K562 (cell line): ENCODE data around the gene LTBP2. TPM values are rescaled to one million over a fixed set of nuclear protein-coding genes. Genes with fewer than 3 reads are reported as not detected.

Experiments used
- ATAC-seq: fragments of 200-7000 bp; cut with Tn5 transposase; 3 replicates; pipeline ENCODE4 v1.9.1; 2020; ENCODE audit warnings: moderate library complexity
- BruUV-seq: library from RNA; stranded (reverse); fragments of 400-500 nt; replicated peaks from 2 replicates; lab custom pipeline; 2021; lab: Mats Ljungman, UMichigan
- CTCF ChIA-PET: fragments of 300-600 bp; formaldehyde crosslinking; extraction: SDS; loops from one replicate; lab custom pipeline; 2021; ENCODE audit warnings: low intra/inter-chr PET ratio; lab: Yijun Ruan, JAX
- POLR2A ChIA-PET: fragments of 300-600, 350-650 bp; sonication (Branson Sonifier 250); formaldehyde crosslinking; extraction: SDS; loops from one replicate; lab custom pipeline; 2021; ENCODE audit warnings: antibody characterized with exemption, inconsistent platforms; lab: Yijun Ruan, JAX
- DNase-seq, 4 experiments: peaks; one replicate each; pipeline versions ENCODE4 v3.0.0 to v3.0.0-alpha.2; 2011 to 2018; ENCODE audit warnings: low spot score in 3 of 4, mixed read lengths in 3 of 4; ENCODE audit errors: extremely low read depth in 1 of 4
- FAIRE-seq: peaks from 2 replicates; lab custom pipeline; 2011; peaks lifted over from hg19 to GRCh38; lab: Jason Lieb, UNC
- H2AFZ ChIP-seq: 2 replicates; pipeline ENCODE4 v1.6.0; 2011; ENCODE audit warnings: low read depth, low read length, control low read depth, inconsistent platforms
- H3K27ac ChIP-seq: fragments of 200-600 bp; 3 replicates; pipeline ENCODE4 v1.8.0; 2011; ENCODE audit warnings: low read depth, mild to moderate bottlenecking, control low read depth, inconsistent platforms, low read length, moderate library complexity, mixed read lengths; ENCODE audit errors: extremely low read depth
- H3K27me3 ChIP-seq, 2 experiments: fragments of 300-600 bp in 1 of 2; 2 replicates in 1 of 2; 3 replicates in 1 of 2; pipeline versions ENCODE4 v1.6.0 to v1.8.0; 2011; ENCODE audit warnings: inconsistent platforms in 2 of 2, low read length in 2 of 2, mild to moderate bottlenecking in 1 of 2, mixed read lengths in 1 of 2, moderate library complexity in 1 of 2; ENCODE audit not compliant: control insufficient read depth in 2 of 2, insufficient read depth in 2 of 2
- H3K36me3 ChIP-seq: fragments of 300-600 bp; 3 replicates; pipeline ENCODE4 v1.8.0; 2011; ENCODE audit warnings: mild to moderate bottlenecking, low read length, inconsistent platforms; ENCODE audit not compliant: control insufficient read depth, insufficient read depth
- H3K4me1 ChIP-seq, 2 experiments: fragments of 200-600 bp in 1 of 2; replicated peaks in 1 of 2; 2 replicates in 1 of 2; 3 replicates in 1 of 2; pipeline versions ENCODE4 v1.5.1 to v1.8.0; 2011; ENCODE audit warnings: inconsistent platforms in 2 of 2, low read length in 2 of 2, mild to moderate bottlenecking in 1 of 2, mixed read lengths in 1 of 2, moderate library complexity in 1 of 2; ENCODE audit not compliant: control insufficient read depth in 2 of 2, insufficient read depth in 2 of 2
- H3K4me2 ChIP-seq: 2 replicates; pipeline ENCODE4 v1.6.1; 2011; ENCODE audit warnings: low read length, control low read depth, inconsistent platforms, mixed read lengths; ENCODE audit not compliant: insufficient read depth
- H3K4me3 ChIP-seq: fragments of 200-600 bp; sonication (generic), shearing (Covaris generic); 2 replicates; pipeline ENCODE4 v1.5.1; 2016; ENCODE audit warnings: control low read depth, inconsistent platforms
- H3K79me2 ChIP-seq: fragments of 200-600 bp; 3 replicates; pipeline ENCODE4 v1.8.0; 2011; ENCODE audit warnings: low read length, inconsistent platforms; ENCODE audit not compliant: control insufficient read depth, insufficient read depth
- H3K9ac ChIP-seq, 2 experiments: 2 replicates each; pipeline versions ENCODE4 v1.6.0 to v1.6.1; 2011; ENCODE audit warnings: low read depth in 2 of 2, low read length in 2 of 2, control low read depth in 1 of 2, inconsistent platforms in 1 of 2, mild to moderate bottlenecking in 1 of 2, mixed read lengths in 1 of 2; ENCODE audit not compliant: insufficient read depth in 1 of 2
- H3K9me1 ChIP-seq: one replicate; pipeline ENCODE4 v1.6.0; 2011; ENCODE audit warnings: inconsistent platforms, mild to moderate bottlenecking, low read length, moderate library complexity; ENCODE audit not compliant: control insufficient read depth, insufficient read depth
- H3K9me3 ChIP-seq: replicated peaks from 2 replicates; pipeline ENCODE4 v1.5.1; 2011; ENCODE audit warnings: low read depth, low read length, inconsistent platforms; ENCODE audit not compliant: control insufficient read depth, insufficient read depth
- H4K20me1 ChIP-seq: replicated peaks from 2 replicates; pipeline ENCODE4 v1.6.1; 2011; ENCODE audit warnings: low read length, inconsistent platforms, mixed read lengths; ENCODE audit not compliant: control insufficient read depth, insufficient read depth
- BCL6 ChIP-seq: fragments of 250-450 bp; sonication (Bioruptor Pico); IDR thresholded peaks from 2 replicates; pipeline ENCODE4 v1.4.0; 2020
- BRD9 ChIP-seq: fragments of 450-650 bp; IDR thresholded peaks from 2 replicates; pipeline ENCODE4 v1.6.1; 2018; ENCODE audit warnings: low read depth; ENCODE audit not compliant: partially characterized antibody
- CXXC5 ChIP-seq: fragments of 250-450 bp; sonication (Bioruptor Pico); IDR thresholded peaks from 2 replicates; pipeline ENCODE4 v1.8.0; 2022; ENCODE audit warnings: inconsistent platforms, mild to moderate bottlenecking, moderate library complexity
- DMBX1 ChIP-seq: fragments of 250-450 bp; sonication (Bioruptor Pico); IDR thresholded peaks from 2 replicates; pipeline ENCODE4 v1.8.0; 2022; ENCODE audit warnings: inconsistent platforms, mild to moderate bottlenecking, moderate library complexity, borderline replicate concordance
- E2F3 ChIP-seq: fragments of 250-450 bp; sonication (Bioruptor Pico); IDR thresholded peaks from 2 replicates; pipeline ENCODE4 v1.4.0; 2020; ENCODE audit warnings: mild to moderate bottlenecking
- ETV6 ChIP-seq, 3 experiments: fragments of 150-350 bp in 1 of 3; sonication (generic) in 1 of 3; formaldehyde crosslinking in 1 of 3; IDR thresholded peaks; 2 replicates each; pipeline versions ENCODE4 v1.6.1 to v1.8.0; 2014 to 2022; ENCODE audit warnings: borderline replicate concordance in 2 of 3, low read depth in 2 of 3, antibody characterized with exemption in 1 of 3, low read length in 1 of 3, mild to moderate bottlenecking in 1 of 3, missing genetic modification reagents in 1 of 3
- HDAC1 ChIP-seq, 2 experiments: fragments of 450-650 bp; IDR thresholded peaks; 2 replicates each; pipeline ENCODE4 v1.6.1; 2016 to 2017; ENCODE audit warnings: inconsistent platforms in 1 of 2, mild to moderate bottlenecking in 1 of 2, moderate library complexity in 1 of 2
- POLR2AphosphoS5 ChIP-seq: IDR thresholded peaks from 2 replicates; pipeline ENCODE4 v1.6.1; 2011; ENCODE audit warnings: mild to moderate bottlenecking, low read depth, low read length, moderate library complexity; ENCODE audit not compliant: control insufficient read depth, insufficient read depth
- ZBTB11 ChIP-seq, 3 experiments: fragments of 200-800 bp in 1 of 3; fragments of 250-450 bp in 1 of 3; fragments of 450-650 bp in 1 of 3; sonication (Bioruptor Pico) in 1 of 3; sonication (Bioruptor generic) in 1 of 3; formaldehyde crosslinking in 1 of 3; IDR thresholded peaks; 2 replicates each; pipeline versions ENCODE4 v1.6.1 to v1.8.0; 2016 to 2022; ENCODE audit warnings: mild to moderate bottlenecking in 2 of 3, missing genetic modification characterization in 2 of 3, missing compliant biosample characterization in 1 of 3, moderate library complexity in 1 of 3
- ZFP36 ChIP-seq: fragments of 150-350 bp; IDR thresholded peaks from 2 replicates; pipeline ENCODE4 v1.6.1; 2018; ENCODE audit warnings: low read length, low read depth; ENCODE audit not compliant: partially characterized antibody
- ZNF668 ChIP-seq: fragments of 250-450 bp; sonication (Bioruptor Pico); IDR thresholded peaks from 2 replicates; pipeline ENCODE4 v1.8.0; 2022; ENCODE audit warnings: mild to moderate bottlenecking, inconsistent platforms
- WGBS: fragments of 100-300 bp; shearing (Covaris generic); methylation state at CpG from one replicate; pipeline ENCODE4 v1.1.6; 2016; ENCODE audit warnings: low coverage, mixed read lengths; ENCODE audit not compliant: insufficient coverage; ENCODE audit errors: missing lambda C conversion rate; 5-methylcytosine and 5-hydroxymethylcytosine counted together
- in situ Hi-C: fragments of 300-500 bp; cut with MboI; formaldehyde crosslinking; loops from 4 replicates; pipeline ENCODE4 v1.15.0; 2018; ENCODE audit warnings: inconsistent platforms, mixed read lengths
- intact Hi-C: fragments of 100-400 bp; cut with micrococcal nuclease; formaldehyde crosslinking; loops from 2 replicates; pipeline ENCODE4 v1.14.2; 2022
- polyA plus RNA-seq, 8 experiments: library from polyadenylated mRNA; depleted of rRNA in 4 of 8; stranded (reverse) in 5 of 8; unstranded in 3 of 8; fragments of >200 nt; fragmentation: Nextera tagmentation in 2 of 8; fragmentation: Illumina TruSeq in 1 of 8; extraction: Ambion mirVana in 2 of 8; extraction: Trizol in 1 of 8; gene quantifications; 2 replicates each; pipeline versions ENCODE4 v1.2.1 to v1.2.3, GENCODE V29; 2011 to 2014; ENCODE audit warnings: inconsistent platforms in 1 of 8, missing spikeins in 1 of 8
- total RNA-seq, 7 experiments: library from RNA; depleted of rRNA in 6 of 7; stranded (reverse); fragments of >200 nt in 6 of 7; fragmentation: Illumina TruSeq in 2 of 7; extraction: Trizol in 2 of 7; gene quantifications; 2 replicates each; pipeline versions ENCODE4 v1.2.1 to v1.2.3, GENCODE V29; 2011 to 2021; ENCODE audit warnings: low replicate concordance in 1 of 7

Gene LTBP2
- total and polyA plus RNA-seq, 9 of the 15 experiments (the other 6 are each of a cell fraction or from before 2014, with no cell fraction given), result under 0.01 to 0.18 (median 0.03) TPM; not detected in 3

GRCh38 chr14:74524076-74524811 is 87.8 kb downstream of the LTBP2 start (continued):
- no peak for TF ChIP-seq ZBTB11 (CRISPR knock-in tag; IDR thresholded peaks at IDR 0.05)

- no peaks in the 10 kb centered on the region for H3K9me1 ChIP-seq
- H4K20me1 ChIP-seq, result no peaks in the 10 kb centered on the region
- no peak for ATAC-seq
- no peak for FAIRE-seq
- ChIA-PET POLR2A (no interaction called here), CTCF (no interaction called here)
- DNase-seq, result no peak
- no peak overlapping the region for H3K4me3 ChIP-seq
- H3K36me3 ChIP-seq, result no peaks in the 10 kb centered on the region
- H3K9me3 ChIP-seq, result no peaks in the 10 kb centered on the region
- no peaks in the 10 kb centered on the region for H3K79me2 ChIP-seq
- WGBS, result 0% methylated on average over 6 of the region's 7 CpGs
- H3K27me3 ChIP-seq, result peaks cover 0 to 28% of the 10 kb centered on the region in 2 experiments; a peak in 4 of 5 replicates
- intact Hi-C loops (no loop called here), in situ Hi-C loops (no loop called here)
- no peaks in the 10 kb centered on the region for H3K4me1 ChIP-seq
- H3K9ac ChIP-seq, result no peak overlapping the region
- BruUV-seq, result no TSS peak
- H3K27ac ChIP-seq, result no peak overlapping the region
- no peak overlapping the region for H3K4me2 ChIP-seq
- no peak overlapping the region for H2AFZ ChIP-seq
- TF ChIP-seq HDAC1 (IDR thresholded peaks at IDR 0.05) (no peak), BCL6 (CRISPR knock-in tag) (no peak), ETV6 (IDR thresholded peaks at IDR 0.05; ENCODE audit: borderline replicate concordance in 1 of 2, low read depth in 2 of 2, low read length in 1 of 2) (no peak), ETV6 (CRISPR knock-in tag; IDR thresholded peaks at IDR 0.05; ENCODE audit: borderline replicate concordance) (no peak), BRD9 (no peak), POLR2AphosphoS5 (no peak), E2F3 (CRISPR knock-in tag) (no peak), ZFP36 (no peak), ZNF668 (CRISPR knock-in tag) (no peak), CXXC5 (CRISPR knock-in tag) (no peak), DMBX1 (CRISPR knock-in tag) (no peak)
These were observed 89.3 kb downstream of the LTBP2 start for GRCh38 chr14:74522740-74523139.
